KMS-11 (cell line): ENCODE data around the gene ATP1A4.
"Not testable (repeated sequence)": the region's sequence is repeated elsewhere in the genome, so short reads cannot be mapped to it uniquely, and the experiment has no call there.

Source experiments
- H2AFZ ChIP-seq: fragments of 200-600 bp; sonication (generic); 2 replicates; pipeline ENCODE4 v1.6.1; 2016; ENCODE audit warnings: antibody characterized with exemption, mixed run types, low read depth
- H3K27ac ChIP-seq: fragments of 200-600 bp; sonication (generic); 2 replicates; pipeline ENCODE4 v1.6.1; 2016; ENCODE audit warnings: mild to moderate bottlenecking, mixed run types
- H3K27me3 ChIP-seq: fragments of 200-600 bp; sonication (generic); 2 replicates; pipeline ENCODE4 v1.6.1; 2017; ENCODE audit warnings: mild to moderate bottlenecking, low read depth, mixed run types, moderate library complexity; ENCODE audit not compliant: insufficient read depth
- H3K36me3 ChIP-seq: fragments of 200-600 bp; sonication (generic); 2 replicates; pipeline ENCODE4 v1.6.1; 2017; ENCODE audit warnings: mild to moderate bottlenecking, mixed run types; ENCODE audit not compliant: insufficient read depth
- H3K4me1 ChIP-seq: fragments of 200-600 bp; sonication (generic); 2 replicates; pipeline ENCODE4 v1.6.1; 2016; ENCODE audit warnings: mild to moderate bottlenecking, low read depth, mixed run types; ENCODE audit not compliant: poor library complexity, severe bottlenecking
- H3K4me2 ChIP-seq: fragments of 200-600 bp; sonication (generic); 2 replicates; pipeline ENCODE4 v1.7.0; 2016; ENCODE audit warnings: mild to moderate bottlenecking, mixed run types
- H3K4me3 ChIP-seq: fragments of 200-600 bp; sonication (generic); IDR thresholded peaks from 2 replicates; pipeline ENCODE4 v1.6.1; 2017; ENCODE audit warnings: low read depth, low read length, mixed read lengths; ENCODE audit not compliant: insufficient read depth
- H3K79me2 ChIP-seq: fragments of 200-600 bp; sonication (generic); 2 replicates; pipeline ENCODE4 v1.6.1; 2016; ENCODE audit warnings: low read depth, mixed run types; ENCODE audit not compliant: insufficient read depth
- H3K9ac ChIP-seq: fragments of 200-600 bp; sonication (generic); 2 replicates; pipeline ENCODE4 v1.6.1; 2016; ENCODE audit warnings: mild to moderate bottlenecking, mixed run types
- H4K20me1 ChIP-seq: fragments of 200-600 bp; sonication (generic); 2 replicates; pipeline ENCODE4 v1.6.1; 2016; ENCODE audit warnings: mild to moderate bottlenecking, mixed run types; ENCODE audit not compliant: insufficient read depth
- TF ChIP-seq, protein P1 (sequence below): fragments of 200-600 bp; sonication (generic); conservative IDR thresholded peaks from 2 replicates; pipeline ENCODE4 v1.6.1; 2017; ENCODE audit warnings: low read depth, mild to moderate bottlenecking, antibody characterized with exemption, low read length, moderate library complexity, mixed read lengths

Gene ATP1A4

DNA sequence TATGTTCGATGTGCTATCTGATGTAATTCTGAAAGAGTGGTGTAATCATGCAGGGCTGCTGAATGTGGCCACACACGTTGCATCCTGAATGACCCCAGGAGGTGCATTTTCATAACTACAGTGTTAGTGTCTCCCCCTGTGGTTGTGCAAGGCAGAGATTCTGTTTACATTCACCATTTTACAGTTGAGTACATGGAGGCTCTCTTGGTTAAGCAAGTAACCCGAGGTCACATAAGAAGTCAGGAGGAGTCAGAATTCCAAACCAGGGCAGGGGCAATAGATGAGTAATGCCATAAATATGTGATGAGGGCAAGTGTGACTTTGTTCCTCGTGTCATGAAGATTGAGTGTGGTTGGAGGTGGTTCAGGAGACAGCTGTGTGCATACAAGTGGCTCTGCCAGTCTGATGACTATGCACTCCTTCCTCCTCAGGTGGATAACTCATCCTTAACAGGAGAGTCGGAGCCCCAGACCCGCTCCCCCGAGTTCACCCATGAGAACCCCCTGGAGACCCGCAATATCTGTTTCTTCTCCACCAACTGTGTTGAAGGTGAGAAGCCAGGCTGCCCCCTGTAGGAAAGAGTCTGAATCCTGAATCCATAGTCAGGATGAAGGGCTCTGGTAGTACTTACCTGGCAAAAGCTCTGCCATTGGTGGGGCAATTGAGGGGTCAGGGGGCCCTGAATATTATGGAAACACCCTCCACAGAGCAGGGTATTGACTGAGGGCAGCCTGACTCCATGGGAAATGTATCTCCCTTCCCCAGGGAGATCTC lies 26.5 kb upstream of the ATP1A4 start:
- TF ChIP-seq, protein P1, sequence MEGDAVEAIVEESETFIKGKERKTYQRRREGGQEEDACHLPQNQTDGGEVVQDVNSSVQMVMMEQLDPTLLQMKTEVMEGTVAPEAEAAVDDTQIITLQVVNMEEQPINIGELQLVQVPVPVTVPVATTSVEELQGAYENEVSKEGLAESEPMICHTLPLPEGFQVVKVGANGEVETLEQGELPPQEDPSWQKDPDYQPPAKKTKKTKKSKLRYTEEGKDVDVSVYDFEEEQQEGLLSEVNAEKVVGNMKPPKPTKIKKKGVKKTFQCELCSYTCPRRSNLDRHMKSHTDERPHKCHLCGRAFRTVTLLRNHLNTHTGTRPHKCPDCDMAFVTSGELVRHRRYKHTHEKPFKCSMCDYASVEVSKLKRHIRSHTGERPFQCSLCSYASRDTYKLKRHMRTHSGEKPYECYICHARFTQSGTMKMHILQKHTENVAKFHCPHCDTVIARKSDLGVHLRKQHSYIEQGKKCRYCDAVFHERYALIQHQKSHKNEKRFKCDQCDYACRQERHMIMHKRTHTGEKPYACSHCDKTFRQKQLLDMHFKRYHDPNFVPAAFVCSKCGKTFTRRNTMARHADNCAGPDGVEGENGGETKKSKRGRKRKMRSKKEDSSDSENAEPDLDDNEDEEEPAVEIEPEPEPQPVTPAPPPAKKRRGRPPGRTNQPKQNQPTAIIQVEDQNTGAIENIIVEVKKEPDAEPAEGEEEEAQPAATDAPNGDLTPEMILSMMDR, result peak; percentile 25; the same call in 1 of the 2 replicates
- Histone ChIP-seq H3K4me3 (no peak overlapping the region), H3K27ac (no peak overlapping the region), H3K27me3 (no peaks in the 10 kb centered on the region), H3K9ac (no peak overlapping the region), H2AFZ (no peak overlapping the region), H4K20me1 (no peaks in the 10 kb centered on the region), H3K4me1 (peaks cover 17% of the 10 kb centered on the region), H3K36me3 (no peaks in the 10 kb centered on the region), H3K4me2 (no peak overlapping the region), H3K79me2 (no peaks in the 10 kb centered on the region)

DNA sequence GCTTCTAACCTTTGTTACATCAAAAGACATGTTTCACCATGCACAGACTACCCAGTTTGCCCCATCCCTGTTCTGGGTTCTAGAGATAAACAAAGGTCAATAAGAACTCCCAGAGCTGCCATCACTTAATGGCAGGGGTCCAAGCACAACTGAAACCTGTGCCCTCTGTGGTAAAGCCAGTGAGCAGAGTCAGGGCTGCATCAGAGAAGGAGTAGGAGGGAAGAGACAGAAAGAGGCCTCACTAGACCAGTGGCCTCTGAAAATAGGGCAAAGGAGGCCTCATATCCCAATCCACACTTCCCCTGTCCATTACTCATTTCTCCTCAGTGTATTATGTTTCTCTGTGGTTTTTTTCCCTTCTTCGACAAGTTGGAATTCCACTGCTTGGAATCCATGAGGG lies 25.7 kb upstream of the ATP1A4 start:
- Histone ChIP-seq H3K27ac (no peak overlapping the region), H3K4me1 (peaks cover 17% of the 10 kb centered on the region), H3K9ac (no peak overlapping the region), H3K4me3 (no peak overlapping the region), H3K79me2 (no peaks in the 10 kb centered on the region), H4K20me1 (no peaks in the 10 kb centered on the region), H3K27me3 (no peaks in the 10 kb centered on the region), H3K4me2 (peak overlapping the region; percentile 27), H3K36me3 (no peaks in the 10 kb centered on the region), H2AFZ (no peak overlapping the region)
- TF ChIP-seq, protein P1, result no peak

DNA sequence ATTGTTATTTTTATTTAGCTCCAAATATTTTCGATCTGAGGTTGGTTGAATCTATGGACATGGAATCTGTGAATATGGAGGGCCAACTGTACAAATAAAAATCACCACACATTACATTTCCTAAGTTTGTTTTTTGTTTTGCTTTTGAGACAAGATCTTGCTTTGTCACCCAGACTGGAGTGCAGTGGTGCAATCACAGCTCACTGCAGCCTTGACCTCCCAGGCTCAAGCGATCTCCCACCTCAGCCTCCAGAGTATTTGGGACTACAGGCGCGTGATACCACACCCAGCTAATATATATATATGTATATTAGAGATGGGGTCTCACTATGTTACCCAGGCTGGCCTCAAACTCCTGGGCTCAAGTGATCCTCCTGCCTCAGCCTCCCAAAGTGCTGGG lies 25.1 kb upstream of the ATP1A4 start:
- H2AFZ ChIP-seq, H3K27ac ChIP-seq, H3K79me2 ChIP-seq, H3K4me3 ChIP-seq, H3K36me3 ChIP-seq, H3K9ac ChIP-seq, H4K20me1 ChIP-seq, H3K27me3 ChIP-seq: not testable (repeated sequence)
- H3K4me2 ChIP-seq, result peak overlapping the region; percentile 27; the same call in 1 of the 2 replicates
- peaks cover 17% of the 10 kb centered on the region for H3K4me1 ChIP-seq

DNA sequence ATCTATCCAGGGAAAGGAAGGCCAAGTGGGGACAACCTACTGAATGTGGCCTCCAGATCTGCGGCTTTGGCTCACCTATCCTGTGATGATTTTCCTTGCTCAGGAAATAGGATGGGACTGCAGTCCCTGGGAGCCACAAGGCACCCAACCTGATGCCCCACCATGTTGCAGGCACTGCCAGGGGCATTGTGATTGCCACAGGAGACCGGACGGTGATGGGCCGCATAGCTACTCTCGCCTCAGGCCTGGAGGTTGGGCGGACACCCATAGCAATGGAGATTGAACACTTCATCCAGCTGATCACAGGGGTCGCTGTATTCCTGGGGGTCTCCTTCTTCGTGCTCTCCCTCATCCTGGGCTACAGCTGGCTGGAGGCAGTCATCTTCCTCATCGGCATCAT lies 24.0 kb upstream of the ATP1A4 start:
- Histone ChIP-seq H3K79me2 (no peaks in the 10 kb centered on the region), H2AFZ (no peak overlapping the region), H3K27ac (no peak overlapping the region), H3K4me3 (no peak overlapping the region), H3K4me2 (no peak overlapping the region), H3K36me3 (no peaks in the 10 kb centered on the region), H4K20me1 (no peaks in the 10 kb centered on the region), H3K9ac (no peak overlapping the region), H3K4me1 (peaks cover 17% of the 10 kb centered on the region), H3K27me3 (no peaks in the 10 kb centered on the region)
- TF ChIP-seq, protein P1, result no peak

DNA sequence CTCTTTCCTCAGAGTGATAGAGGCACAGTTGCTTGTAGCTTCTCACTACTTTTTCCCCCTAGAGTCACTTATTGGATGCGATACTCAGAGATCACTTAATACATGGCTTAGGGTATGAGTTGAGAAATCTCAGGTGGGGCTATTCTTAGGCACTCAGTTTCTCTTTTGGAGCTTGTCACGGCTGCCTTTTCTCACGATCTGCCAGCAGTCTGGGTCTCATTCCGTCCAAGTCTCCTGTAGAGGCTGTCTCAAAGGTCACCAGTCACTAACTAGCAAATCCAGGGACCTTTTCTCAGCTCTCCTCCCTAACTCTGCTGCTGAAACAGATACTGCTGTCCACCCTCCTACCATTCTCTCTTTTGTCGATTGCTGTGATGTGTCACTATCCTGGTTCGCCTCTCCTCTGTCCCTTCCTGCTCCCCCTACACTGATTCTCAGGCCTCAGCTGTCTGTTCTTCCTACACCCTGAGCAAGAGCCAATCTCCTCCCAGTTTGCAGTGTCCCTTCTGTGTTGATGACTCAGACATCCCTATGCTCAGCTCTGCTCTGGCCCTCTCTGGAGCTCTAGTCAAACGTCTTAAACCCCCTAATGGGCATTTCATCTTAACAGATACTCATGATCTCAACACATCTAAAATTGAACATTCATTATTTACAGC lies 23.4 kb upstream of the ATP1A4 start:
- Histone ChIP-seq H3K79me2 (no peaks in the 10 kb centered on the region), H3K36me3 (no peaks in the 10 kb centered on the region), H3K27ac (no peak overlapping the region), H3K9ac (no peak overlapping the region), H3K4me2 (no peak overlapping the region), H3K27me3 (no peaks in the 10 kb centered on the region), H3K4me3 (no peak overlapping the region), H3K4me1 (peaks cover 17% of the 10 kb centered on the region), H2AFZ (no peak overlapping the region), H4K20me1 (no peaks in the 10 kb centered on the region)
- TF ChIP-seq, protein P1, result no peak
